T-helper 1 cell (primary cell): ENCODE measurements around the gene PTPRN.

Experiments
- DNase-seq, 5 donors: peaks; one replicate each; pipeline ENCODE4 v3.0.0-alpha.2; 2012 to 2020

The PTPRN gene

GRCh38 chr2:219243291-219243761 lies 65.9 kb downstream of the PTPRN start:
- DNase-seq = no peak
